ENCODE measurements around the gene CLN6.

GRCh38 chr15:68228143-68228970 lies 1.2 kb downstream of the CLN6 start:
- TF ChIP-seq POLR2A (IDR thresholded peaks at IDR 0.05) (no peak), CTCF (IDR thresholded peaks at IDR 0.05) (no peak)
